Epithelial cell of prostate (primary cell): Measurements from ENCODE around the gene PDE1C.

Source experiments
- DNase-seq: peaks from one replicate; pipeline ENCODE4 v3.0.0-alpha.2; 2011; ENCODE audit warnings: low read depth, low spot score
- H3K27ac ChIP-seq: fragments of 450-650 bp; 2 replicates; pipeline ENCODE4 v1.5.1; 2017; ENCODE audit warnings: mild to moderate bottlenecking

Gene PDE1C

GRCh38 chr7:32070406-32071360, at the start of gene PDE1C:
PDE1C (minus strand) TSS chr7:32070407.
- H3K27ac ChIP-seq: no peak within 1 kb of the TSS
- no peak for DNase-seq

DNA sequence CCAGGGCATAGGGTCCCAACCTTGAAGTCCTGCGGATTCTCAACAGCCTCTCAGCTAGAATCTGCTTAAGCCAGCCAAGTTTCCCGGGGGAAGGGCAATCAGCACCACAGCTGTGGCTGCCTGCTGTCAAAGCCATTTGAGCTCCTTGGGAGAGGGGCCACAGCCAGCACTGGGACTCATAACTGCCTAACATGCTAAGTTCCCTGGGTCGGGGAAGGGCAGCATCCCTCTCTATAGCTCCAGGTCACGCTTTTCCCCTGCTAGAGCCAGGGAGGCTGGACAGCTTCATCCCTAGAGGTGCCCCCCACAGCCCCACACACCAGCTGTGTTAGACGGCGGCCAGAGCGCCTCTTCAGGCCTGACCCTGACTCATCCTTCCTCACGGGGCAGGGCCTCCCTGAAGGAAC, 49.6 kb upstream of the PDE1C start:
- DNase-seq: no peak
- H3K27ac ChIP-seq: no peak overlapping the region

GRCh38 chr7:32117837-32118236, 47.6 kb upstream of the PDE1C start:
- DNase-seq: no peak
- no peak overlapping the region for H3K27ac ChIP-seq

- no peak for DNase-seq
- H3K27ac ChIP-seq: peak overlapping the region; percentile 50
These were observed 46.2 kb upstream of the PDE1C start for GRCh38 chr7:32116436-32116835.

- peak overlapping the region; percentile 50 for H3K27ac ChIP-seq
- DNase-seq: no peak
These were observed 45.6 kb upstream of the PDE1C start for GRCh38 chr7:32115831-32116230.

DNA sequence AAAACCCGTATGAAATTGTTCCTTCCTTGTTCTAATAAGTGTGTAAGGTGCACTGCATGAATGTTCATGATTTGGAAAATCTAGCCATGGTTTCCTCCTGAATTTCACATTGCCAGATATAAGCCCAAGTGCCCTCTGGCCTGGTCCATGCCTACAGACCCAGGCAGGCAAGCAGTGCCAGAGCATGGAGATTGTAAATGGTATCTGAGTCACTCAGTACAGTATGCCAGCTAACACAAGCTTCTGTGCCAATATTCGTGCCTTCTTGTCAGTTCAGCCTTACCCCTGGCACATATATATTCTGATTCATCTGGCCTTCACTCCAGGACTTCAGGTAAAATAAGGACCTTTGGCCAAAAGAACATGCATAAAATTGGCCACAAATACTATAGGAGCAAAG, 38.4 kb upstream of the PDE1C start:
- DNase-seq: peak; percentile 22
- peak overlapping the region; percentile 8 for H3K27ac ChIP-seq

DNA sequence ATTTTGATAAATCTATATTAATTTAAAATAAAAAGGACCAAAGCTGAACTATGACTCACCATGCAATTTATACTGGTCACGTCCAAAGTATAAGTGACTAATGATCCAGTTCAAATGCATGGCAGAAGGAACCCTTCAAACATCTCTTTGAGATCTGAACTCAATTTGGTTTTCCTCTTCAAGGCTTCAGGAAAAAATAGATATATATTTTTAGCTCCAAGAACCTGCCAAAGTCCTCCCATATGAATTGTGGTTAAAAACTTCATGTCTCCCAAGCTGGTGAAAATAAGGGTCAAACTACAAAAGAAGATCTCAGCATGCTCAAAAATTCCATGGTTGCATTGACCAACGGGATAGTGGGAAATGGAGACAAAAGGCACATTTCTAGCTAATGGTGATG, 34.6 kb upstream of the PDE1C start:
- no peak overlapping the region for H3K27ac ChIP-seq
- no peak for DNase-seq

- no peak for DNase-seq
- H3K27ac ChIP-seq: no peak overlapping the region
These were observed 33.2 kb upstream of the PDE1C start for GRCh38 chr7:32103361-32103760.

- DNase-seq: no peak
- no peak overlapping the region for H3K27ac ChIP-seq
These were observed 32.2 kb upstream of the PDE1C start for GRCh38 chr7:32102432-32102873.

- no peak overlapping the region for H3K27ac ChIP-seq
- DNase-seq: no peak
These were observed 30.2 kb upstream of the PDE1C start for GRCh38 chr7:32100407-32100907.

- no peak for DNase-seq
- no peak overlapping the region for H3K27ac ChIP-seq
These were observed 24.3 kb upstream of the PDE1C start for GRCh38 chr7:32094516-32094915.

GRCh38 chr7:32093415-32094408, 23.5 kb upstream of the PDE1C start:
- peak; percentile 12 for DNase-seq
- H3K27ac ChIP-seq: peak overlapping the region; percentile 42

GRCh38 chr7:32092346-32092745, 22.1 kb upstream of the PDE1C start:
- no peak overlapping the region for H3K27ac ChIP-seq

DNA sequence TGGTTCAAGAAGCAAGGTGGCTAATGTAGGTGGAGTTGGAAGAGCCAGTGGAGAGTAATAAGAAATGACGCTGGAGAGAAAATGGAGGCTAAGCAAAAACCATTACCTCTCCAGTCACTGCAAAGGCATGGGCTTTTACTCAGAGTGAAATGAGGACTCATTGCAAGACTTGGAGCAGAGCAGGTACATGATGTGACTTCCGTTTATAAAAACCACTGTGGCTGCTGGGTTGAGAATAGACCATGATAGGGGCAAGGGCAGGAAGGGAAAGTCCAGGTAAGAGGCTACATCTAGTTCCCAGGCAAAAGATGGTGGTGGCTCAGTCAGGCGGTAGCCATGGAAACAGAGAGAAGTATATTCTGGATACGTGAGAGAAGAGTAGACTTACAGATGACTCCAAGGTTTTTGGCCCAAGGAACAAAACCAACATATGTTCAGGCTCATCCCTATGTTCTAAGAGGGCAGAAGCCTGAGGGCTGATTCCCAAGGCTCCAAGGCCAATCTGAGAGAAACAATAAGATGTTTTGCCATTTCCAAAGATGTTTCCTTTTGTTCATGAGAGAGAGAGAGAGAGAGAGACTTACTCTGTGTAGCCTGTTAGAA, 21.5 kb upstream of the PDE1C start:
- H3K27ac ChIP-seq: no peak overlapping the region
- no peak for DNase-seq

More at GRCh38 chr7:32092346-32092745, 22.1 kb upstream of the PDE1C start:
- DNase-seq: no peak

DNA sequence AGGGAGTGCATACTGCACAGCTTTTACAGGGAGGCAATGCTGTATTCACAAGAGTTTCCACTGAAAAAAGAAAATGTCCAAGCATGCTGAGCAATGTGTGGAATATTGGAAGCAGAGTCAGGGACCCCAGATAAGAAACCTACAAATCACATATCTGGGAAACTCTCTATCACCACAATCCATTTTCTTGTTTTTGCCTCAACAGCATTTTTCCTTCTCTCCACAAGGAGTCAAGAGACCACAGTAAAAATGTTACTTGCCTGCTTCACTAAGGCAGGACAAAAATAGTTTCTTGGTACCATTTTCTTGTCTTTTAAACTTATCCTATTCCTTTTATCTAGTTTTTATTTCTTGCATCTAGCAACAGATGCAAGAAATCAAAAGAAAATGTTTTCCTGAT, 19.5 kb upstream of the PDE1C start:
- no peak for DNase-seq
- H3K27ac ChIP-seq: no peak overlapping the region

- DNase-seq: no peak
- no peak overlapping the region for H3K27ac ChIP-seq
These were observed 19.0 kb upstream of the PDE1C start for GRCh38 chr7:32089256-32089655.

GRCh38 chr7:32088451-32088881, 18.3 kb upstream of the PDE1C start:
- H3K27ac ChIP-seq: no peak overlapping the region
- no peak for DNase-seq

- H3K27ac ChIP-seq: no peak overlapping the region
- DNase-seq: no peak
These were observed 9.3 kb upstream of the PDE1C start for GRCh38 chr7:32079510-32079909.

- DNase-seq: no peak
- no peak overlapping the region for H3K27ac ChIP-seq
These were observed 8.6 kb upstream of the PDE1C start for GRCh38 chr7:32078824-32079223.

DNA sequence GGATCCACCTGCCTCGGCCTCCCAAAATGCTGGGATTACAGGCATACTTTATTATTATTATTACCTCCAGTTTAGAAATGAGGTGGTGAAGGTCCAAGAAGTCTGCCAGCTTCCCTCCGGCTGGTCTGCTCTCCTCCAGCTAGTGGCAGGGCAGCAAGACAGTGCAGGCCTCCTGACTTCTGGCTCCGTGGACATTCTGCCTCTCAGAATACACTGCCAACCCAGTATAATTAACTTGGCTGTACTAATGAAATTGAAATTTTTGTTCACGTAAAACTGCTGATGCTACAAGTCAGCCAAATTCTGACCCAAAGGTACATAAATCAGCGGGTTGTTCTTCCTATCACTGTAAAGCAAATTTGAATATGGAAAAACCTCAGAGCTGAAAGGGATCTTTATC, 7.6 kb upstream of the PDE1C start:
- H3K27ac ChIP-seq: no peak overlapping the region
- DNase-seq: no peak
